SK-N-SH (cell line): Measurements from ENCODE around the gene PROM1. TPM values are rescaled to one million over a fixed set of nuclear protein-coding genes. Genes with fewer than 3 reads are reported as not detected.

ENCODE experiments used
- CTCF ChIA-PET: fragments of 300-600, 350-600 bp; formaldehyde crosslinking; extraction: SDS; loops from one replicate; lab custom pipeline; 2021; lab: Yijun Ruan, JAX
- POLR2A ChIA-PET: fragments of 350-600 bp; sonication (Branson Sonifier 250); formaldehyde crosslinking; extraction: SDS; loops from one replicate; lab custom pipeline; 2020; ENCODE audit warnings: antibody characterized with exemption, inconsistent platforms; lab: Yijun Ruan, JAX
- DNase-seq: peaks from one replicate; pipeline ENCODE4 v3.0.0; 2012
- H2AFZ ChIP-seq: fragments of 200-600 bp; sonication (generic); 2 replicates; pipeline ENCODE4 v1.8.1; 2016; ENCODE audit warnings: antibody characterized with exemption, mild to moderate bottlenecking, low read depth
- H3F3A ChIP-seq: fragments of 200-600 bp; sonication (generic); replicated peaks from 2 replicates; pipeline ENCODE3; 2016; ENCODE audit warnings: antibody characterized with exemption, mild to moderate bottlenecking; ENCODE audit not compliant: insufficient read depth
- H3K27ac ChIP-seq, 2 experiments: fragments of 200-500 bp in 1 of 2; fragments of 200-600 bp in 1 of 2; sonication (Bioruptor generic) in 1 of 2; sonication (generic), shearing (Covaris generic) in 1 of 2; 2 replicates each; pipeline versions ENCODE4 v1.5.1 to v1.6.1; 2014 to 2016; ENCODE audit warnings: low read depth in 2 of 2, inconsistent platforms in 1 of 2, low read length in 1 of 2, mild to moderate bottlenecking in 1 of 2, mixed read lengths in 1 of 2
- H3K27me3 ChIP-seq: fragments of 200-600 bp; sonication (generic), shearing (Covaris generic); 2 replicates; pipeline ENCODE4 v1.6.1; 2016; ENCODE audit warnings: mixed run types; ENCODE audit not compliant: insufficient read depth
- H3K36me3 ChIP-seq, 2 experiments: fragments of 200-500 bp in 1 of 2; fragments of 200-600 bp in 1 of 2; sonication (Bioruptor generic) in 1 of 2; sonication (generic) in 1 of 2; replicated peaks in 1 of 2; 2 replicates each; pipeline versions ENCODE3 to v1.5.1; 2014 to 2016; ENCODE audit warnings: low read length in 1 of 2, mild to moderate bottlenecking in 1 of 2; ENCODE audit not compliant: insufficient read depth in 2 of 2, control insufficient read depth in 1 of 2
- H3K4me1 ChIP-seq, 2 experiments: fragments of 200-500 bp in 1 of 2; fragments of 200-600 bp in 1 of 2; sonication (Bioruptor generic) in 1 of 2; sonication (generic), shearing (Covaris generic) in 1 of 2; 2 replicates each; pipeline versions ENCODE4 v1.5.1 to v1.6.1; 2014 to 2016; ENCODE audit warnings: low read depth in 1 of 2, low read length in 1 of 2, mixed run types in 1 of 2; ENCODE audit not compliant: insufficient read depth in 2 of 2, control insufficient read depth in 1 of 2
- H3K4me2 ChIP-seq: fragments of 200-600 bp; sonication (generic), shearing (Covaris generic); 2 replicates; pipeline ENCODE4 v1.6.1; 2017; ENCODE audit warnings: mixed run types
- H3K4me3 ChIP-seq, 2 experiments: fragments of 200-500 bp in 1 of 2; fragments of 200-600 bp in 1 of 2; sonication (Bioruptor generic) in 1 of 2; sonication (generic), shearing (Covaris generic) in 1 of 2; 2 replicates each; pipeline versions ENCODE4 v1.5.1 to v1.8.1; 2014 to 2016; ENCODE audit warnings: low read depth in 2 of 2, inconsistent platforms in 1 of 2, low read length in 1 of 2, mild to moderate bottlenecking in 1 of 2, mixed read lengths in 1 of 2, moderate library complexity in 1 of 2
- H3K79me2 ChIP-seq: fragments of 200-600 bp; sonication (generic); 2 replicates; pipeline ENCODE4 v1.8.1; 2017; ENCODE audit warnings: mild to moderate bottlenecking; ENCODE audit not compliant: insufficient read depth
- H3K9ac ChIP-seq: fragments of 200-600 bp; sonication (generic); 2 replicates; pipeline ENCODE4 v1.6.1; 2017; ENCODE audit warnings: mixed run types
- H3K9me2 ChIP-seq: fragments of 200-600 bp; sonication (generic); 2 replicates; pipeline ENCODE4 v1.6.1; 2017; ENCODE audit warnings: mixed run types
- H3K9me3 ChIP-seq: fragments of 200-600 bp; sonication (generic); 2 replicates; pipeline ENCODE4 v1.6.1; 2017; ENCODE audit warnings: mixed run types, mild to moderate bottlenecking, moderate library complexity
- H4K20me1 ChIP-seq: fragments of 200-600 bp; sonication (generic); 2 replicates; pipeline ENCODE4 v1.6.1; 2017; ENCODE audit warnings: mild to moderate bottlenecking, mixed run types; ENCODE audit not compliant: insufficient read depth
- FOSL2 ChIP-seq: IDR thresholded peaks from 2 replicates; pipeline ENCODE4 v1.4.0; 2012; ENCODE audit warnings: low read depth, mild to moderate bottlenecking, moderate library complexity, borderline replicate concordance
- FOXJ3 ChIP-seq: sonication (generic); formaldehyde crosslinking; IDR thresholded peaks from 2 replicates; pipeline ENCODE4 v1.5.1; 2020; ENCODE audit warnings: mild to moderate bottlenecking, missing genetic modification reagents
- FOXM1 ChIP-seq: IDR thresholded peaks from 2 replicates; pipeline ENCODE4 v1.4.0; 2012; ENCODE audit warnings: low read depth, mild to moderate bottlenecking
- IRF3 ChIP-seq: fragments of 150-350 bp; IDR thresholded peaks from 2 replicates; pipeline ENCODE4 v1.6.1; 2016; ENCODE audit warnings: mild to moderate bottlenecking, low read depth, low read length
- NFIC ChIP-seq: IDR thresholded peaks from 2 replicates; pipeline ENCODE4 v1.4.0; 2012; ENCODE audit warnings: borderline replicate concordance
- POLR2AphosphoS5 ChIP-seq: IDR thresholded peaks from 2 replicates; pipeline ENCODE4 v1.6.1; 2012; ENCODE audit warnings: low read depth, low read length
- RCOR1 ChIP-seq: fragments of 150-350 bp; IDR thresholded peaks from 2 replicates; pipeline ENCODE4 v1.6.1; 2017; ENCODE audit warnings: antibody characterized with exemption, low read length
- REST ChIP-seq: IDR thresholded peaks from 2 replicates; pipeline ENCODE4 v1.6.1; 2012; ENCODE audit warnings: mild to moderate bottlenecking, low read depth, low read length, moderate library complexity
- RFX5 ChIP-seq: IDR thresholded peaks from 2 replicates; pipeline ENCODE4 v1.6.1; 2012; ENCODE audit warnings: mild to moderate bottlenecking, improper control_type of control experiment, low read length
- TCF12 ChIP-seq: IDR thresholded peaks from 2 replicates; pipeline ENCODE4 v1.4.0; 2012
- ZBTB33 ChIP-seq: IDR thresholded peaks from 2 replicates; pipeline ENCODE4 v1.4.0; 2012; ENCODE audit warnings: low read depth, borderline replicate concordance
- WGBS: methylation state at CpG from one replicate; pipeline ENCODE4 v1.1.6; 2017; ENCODE audit warnings: low lambda C conversion rate; 5-methylcytosine and 5-hydroxymethylcytosine counted together
- polyA plus RNA-seq, 3 experiments: library from polyadenylated mRNA; depleted of rRNA; stranded (reverse); fragments of >200 nt; gene quantifications; 2 replicates each; pipeline ENCODE4 v1.2.3, GENCODE V29; 2012

PROM1 gene
- polyA plus RNA-seq, 1 of the 3 experiments (the other 2 are of a cell fraction): not detected

- Histone ChIP-seq H3K9me2 (no peaks in the 10 kb centered on the region), H3K4me2 (no peak overlapping the region), H3K4me1 (no peaks in the 10 kb centered on the region), H3K9ac (no peak overlapping the region), H3K27ac (no peak overlapping the region), H2AFZ (no peak overlapping the region), H4K20me1 (no peaks in the 10 kb centered on the region), H3K79me2 (no peaks in the 10 kb centered on the region), H3K9me3 (no peaks in the 10 kb centered on the region), H3F3A (no peaks in the 10 kb centered on the region), H3K27me3 (no peaks in the 10 kb centered on the region; the same call in 1 of the 2 replicates), H3K4me3 (no peak overlapping the region), H3K36me3 (no peaks in the 10 kb centered on the region)
- POLR2A ChIA-PET: no interaction called here
- CTCF ChIA-PET: no interaction called here
- TF ChIP-seq POLR2AphosphoS5: no peak
- TF ChIP-seq FOSL2: no peak
- no peak for TF ChIP-seq NFIC
- no peak for TF ChIP-seq TCF12
- TF ChIP-seq RCOR1: no peak
- no peak for TF ChIP-seq RFX5
- no peak for TF ChIP-seq IRF3
- no peak for TF ChIP-seq FOXM1
- TF ChIP-seq FOXJ3 (CRISPR knock-in tag): no peak
- no peak for TF ChIP-seq REST
- TF ChIP-seq ZBTB33: no peak
- 64% methylated on average over 2 of the region's 2 CpGs for WGBS
- DNase-seq: no peak
These were observed 21.2 kb downstream of the PROM1 start for GRCh38 chr4:16062601-16063000.
